ENCODE results near the gene CERT1. TPM values are rescaled to one million over a fixed set of nuclear protein-coding genes. Genes with fewer than 3 reads are reported as not detected.

The CERT1 gene
- total and polyA plus RNA-seq, 2 experiments from 2014 or later, result 15.6 to 42.0 TPM

- TF ChIP-seq EZH2phosphoT487 (IDR thresholded peaks at IDR 0.05; ENCODE audit: low read depth, severe bottlenecking, unreplicated experiment), result no peak
- TF ChIP-seq EZH2 (IDR thresholded peaks at IDR 0.05; ENCODE audit: borderline replicate concordance), result no peak
- TF ChIP-seq CTCF (IDR thresholded peaks at IDR 0.05; ENCODE audit: poor library complexity), result no peak
- H3K36me3 ChIP-seq (replicated peaks; ENCODE audit: insufficient read depth, low read depth), result no peaks in the 10 kb centered on the region
- H3K9me2 ChIP-seq (replicated peaks; ENCODE audit: insufficient read depth), result no peaks in the 10 kb centered on the region
- H3K27me3 ChIP-seq, result no peaks in the 10 kb centered on the region
- no peak overlapping the region for H3K4me2 ChIP-seq
- H3K79me2 ChIP-seq, result peaks cover 23% of the 10 kb centered on the region
- WGBS (ENCODE audit: low lambda C conversion rate, missing lambda C conversion rate), result 100% methylated on average over 1 of the region's 1 CpG
- H3K9me3 ChIP-seq (ENCODE audit: low read depth), result no peaks in the 10 kb centered on the region
- no peak for DNase-seq (ENCODE audit: low spot score)
- no peak overlapping the region for H2AFZ ChIP-seq
- no peak overlapping the region for H3K27ac ChIP-seq
- no peaks in the 10 kb centered on the region for H4K20me1 ChIP-seq (ENCODE audit: insufficient read depth, poor library complexity, severe bottlenecking)
- H3K4me1 ChIP-seq (ENCODE audit: insufficient read depth), result no peaks in the 10 kb centered on the region
- no peak overlapping the region for H3K4me3 ChIP-seq
These were observed 46.8 kb upstream of the CERT1 start for GRCh38 chr5:75558221-75558620.

GRCh38 chr5:75553358-75553757, 41.9 kb upstream of the CERT1 start:
- Histone ChIP-seq H3K36me3 (replicated peaks; ENCODE audit: insufficient read depth, low read depth) (no peaks in the 10 kb centered on the region), H3K79me2 (no peaks in the 10 kb centered on the region), H3K27me3 (no peaks in the 10 kb centered on the region), H3K4me2 (no peak overlapping the region), H3K4me1 (ENCODE audit: insufficient read depth) (no peaks in the 10 kb centered on the region), H3K9me3 (ENCODE audit: low read depth) (no peaks in the 10 kb centered on the region), H3K4me3 (no peak overlapping the region), H3K9me2 (replicated peaks; ENCODE audit: insufficient read depth) (no peaks in the 10 kb centered on the region), H3K27ac (no peak overlapping the region), H4K20me1 (ENCODE audit: insufficient read depth, poor library complexity, severe bottlenecking) (no peaks in the 10 kb centered on the region), H2AFZ (no peak overlapping the region)
- TF ChIP-seq CTCF (IDR thresholded peaks at IDR 0.05; ENCODE audit: poor library complexity), result no peak
- no peak for DNase-seq (ENCODE audit: low spot score)
- WGBS (ENCODE audit: low lambda C conversion rate, missing lambda C conversion rate), result 91% methylated on average over 1 of the region's 1 CpG

- no peaks in the 10 kb centered on the region for H3K36me3 ChIP-seq (replicated peaks; ENCODE audit: insufficient read depth, low read depth)
- no peak overlapping the region for H3K4me2 ChIP-seq
- WGBS (ENCODE audit: low lambda C conversion rate, missing lambda C conversion rate), result 93% methylated on average over 2 of the region's 2 CpGs
- no peak for DNase-seq (ENCODE audit: low spot score)
- no peak for TF ChIP-seq EZH2phosphoT487 (IDR thresholded peaks at IDR 0.05; ENCODE audit: low read depth, severe bottlenecking, unreplicated experiment)
- no peak for TF ChIP-seq EZH2 (IDR thresholded peaks at IDR 0.05; ENCODE audit: borderline replicate concordance)
- TF ChIP-seq CTCF (IDR thresholded peaks at IDR 0.05; ENCODE audit: poor library complexity), result no peak
- no peaks in the 10 kb centered on the region for H3K9me2 ChIP-seq (replicated peaks; ENCODE audit: insufficient read depth)
- H4K20me1 ChIP-seq (ENCODE audit: insufficient read depth, poor library complexity, severe bottlenecking), result no peaks in the 10 kb centered on the region
- no peaks in the 10 kb centered on the region for H3K9me3 ChIP-seq (ENCODE audit: low read depth)
- H3K4me3 ChIP-seq, result no peak overlapping the region
- H3K27me3 ChIP-seq, result no peaks in the 10 kb centered on the region
- no peaks in the 10 kb centered on the region for H3K79me2 ChIP-seq
- H2AFZ ChIP-seq, result no peak overlapping the region
- H3K4me1 ChIP-seq (ENCODE audit: insufficient read depth), result no peaks in the 10 kb centered on the region
- no peak overlapping the region for H3K27ac ChIP-seq
These were observed 41.3 kb upstream of the CERT1 start for GRCh38 chr5:75552764-75553163.

- H4K20me1 ChIP-seq (ENCODE audit: insufficient read depth, poor library complexity, severe bottlenecking), result no peaks in the 10 kb centered on the region
- H3K4me2 ChIP-seq, result no peak overlapping the region
- H3K27ac ChIP-seq, result no peak overlapping the region
- no peaks in the 10 kb centered on the region for H3K36me3 ChIP-seq (replicated peaks; ENCODE audit: insufficient read depth, low read depth)
- 93% methylated on average over 3 of the region's 3 CpGs for WGBS (ENCODE audit: low lambda C conversion rate, missing lambda C conversion rate)
- H2AFZ ChIP-seq, result no peak overlapping the region
- no peaks in the 10 kb centered on the region for H3K79me2 ChIP-seq
- TF ChIP-seq EZH2 (IDR thresholded peaks at IDR 0.05; ENCODE audit: borderline replicate concordance) (no peak), EZH2phosphoT487 (IDR thresholded peaks at IDR 0.05; ENCODE audit: low read depth, severe bottlenecking, unreplicated experiment) (no peak), CTCF (IDR thresholded peaks at IDR 0.05; ENCODE audit: poor library complexity) (no peak)
- no peak for DNase-seq (ENCODE audit: low spot score)
- H3K4me1 ChIP-seq (ENCODE audit: insufficient read depth), result no peaks in the 10 kb centered on the region
- H3K9me2 ChIP-seq (replicated peaks; ENCODE audit: insufficient read depth), result no peaks in the 10 kb centered on the region
- H3K27me3 ChIP-seq, result no peaks in the 10 kb centered on the region
- no peaks in the 10 kb centered on the region for H3K9me3 ChIP-seq (ENCODE audit: low read depth)
- no peak overlapping the region for H3K4me3 ChIP-seq
These were observed 40.0 kb upstream of the CERT1 start for GRCh38 chr5:75551471-75551870.
